A549 (cell line): ENCODE results near the gene ALDH4A1. TPM values are rescaled to one million over a fixed set of nuclear protein-coding genes. Genes with fewer than 3 reads are reported as not detected.

Source experiments
- ATAC-seq, 2 experiments: fragments of 200-7000 bp in 1 of 2; fragments of >200 bp in 1 of 2; cut with Nextera tagmentation in 1 of 2; cut with Tn5 transposase in 1 of 2; 3 replicates each; pipeline versions ENCODE4 v1.8.0 to v1.9.1; 2018 to 2020; ENCODE audit warnings: mild to moderate bottlenecking in 1 of 2, moderate library complexity in 1 of 2
- CTCF ChIA-PET: fragments of 300-600 bp; sonication (Branson Sonifier 250); formaldehyde crosslinking; extraction: SDS; loops from one replicate; lab custom pipeline; 2021; ENCODE audit warnings: antibody characterized with exemption, inconsistent platforms; lab: Yijun Ruan, JAX
- POLR2A ChIA-PET: fragments of 350-600 bp; formaldehyde crosslinking; extraction: SDS; loops from one replicate; lab custom pipeline; 2021; ENCODE audit warnings: antibody characterized with exemption, inconsistent platforms; lab: Yijun Ruan, JAX
- DNase-seq, 2 experiments: peaks; one replicate each; pipeline versions ENCODE4 v3.0.0 to v3.0.0-alpha.2; 2011 to 2016; ENCODE audit warnings: low read depth in 1 of 2, low spot score in 1 of 2
- FAIRE-seq: peaks from 2 replicates; lab custom pipeline; 2011; peaks lifted over from hg19 to GRCh38; lab: Jason Lieb, UNC
- H3K27ac ChIP-seq, 2 experiments: fragments of >200 bp; sonication (Bioruptor Twin); formaldehyde crosslinking; 3 replicates each; pipeline ENCODE4 v1.5.1; 2016 to 2017
- H3K4me1 ChIP-seq: fragments of >200 bp; sonication (Bioruptor Twin); formaldehyde crosslinking; 3 replicates; pipeline ENCODE4 v1.6.1; 2016
- H3K4me2 ChIP-seq: fragments of >200 bp; sonication (Bioruptor Twin); formaldehyde crosslinking; 3 replicates; pipeline ENCODE4 v1.6.1; 2016
- H3K4me3 ChIP-seq: fragments of >200 bp; sonication (Bioruptor Twin); formaldehyde crosslinking; 3 replicates; pipeline ENCODE4 v1.5.1; 2016
- H3K9me3 ChIP-seq: fragments of >200 bp; sonication (Bioruptor Twin); formaldehyde crosslinking; 3 replicates; pipeline ENCODE4 v1.6.1; 2016
- ATOH8 ChIP-seq: fragments of 250-450 bp; sonication (Bioruptor Pico); IDR thresholded peaks from 2 replicates; pipeline ENCODE4 v1.5.0; 2020; ENCODE audit warnings: low read depth, mild to moderate bottlenecking, moderate library complexity
- CBX2 ChIP-seq: fragments of 200-600 bp; sonication (generic); IDR thresholded peaks from 2 replicates; pipeline ENCODE4 v1.6.1; 2016; ENCODE audit warnings: low read depth, mild to moderate bottlenecking, borderline replicate concordance
- ELK1 ChIP-seq: fragments of 150-350 bp; IDR thresholded peaks from 2 replicates; pipeline ENCODE4 v1.6.1; 2014; ENCODE audit warnings: low read depth, mild to moderate bottlenecking, low read length
- EP300 ChIP-seq, 2 experiments: fragments of >200 bp; sonication (Bioruptor Twin); formaldehyde crosslinking; IDR thresholded peaks; 2 replicates in 1 of 2; 3 replicates in 1 of 2; pipeline ENCODE4 v1.6.1; 2016 to 2017
- HEYL ChIP-seq: fragments of 250-450 bp; sonication (Bioruptor Pico); IDR thresholded peaks from 2 replicates; pipeline ENCODE4 v1.8.0; 2021; ENCODE audit warnings: mild to moderate bottlenecking, moderate library complexity
- JUN ChIP-seq, 2 experiments: fragments of >200 bp; sonication (Bioruptor Twin); formaldehyde crosslinking; IDR thresholded peaks; 2 replicates in 1 of 2; 3 replicates in 1 of 2; pipeline ENCODE4 v1.6.1; 2016 to 2017
- JUNB ChIP-seq: fragments of >200 bp; sonication (Bioruptor Twin); formaldehyde crosslinking; IDR thresholded peaks from 2 replicates; pipeline ENCODE4 v1.6.1; 2016
- KDM1A ChIP-seq: fragments of 200-600 bp; sonication (generic); IDR thresholded peaks from 2 replicates; pipeline ENCODE4 v1.6.1; 2016; ENCODE audit warnings: low read depth, mild to moderate bottlenecking
- KDM5A ChIP-seq: fragments of 200-600 bp; sonication (generic); IDR thresholded peaks from 2 replicates; pipeline ENCODE4 v1.6.1; 2016; ENCODE audit warnings: antibody characterized with exemption, mild to moderate bottlenecking
- NFE2L2 ChIP-seq: fragments of 150-350 bp; conservative IDR thresholded peaks from 2 replicates; pipeline ENCODE4 v1.6.1; 2014; ENCODE audit warnings: low read length
- POLR2A ChIP-seq: IDR thresholded peaks from 2 replicates; pipeline ENCODE4 v1.6.1; 2012; ENCODE audit warnings: mild to moderate bottlenecking, low read length
- RARB ChIP-seq: fragments of 250-450 bp; sonication (Bioruptor Pico); IDR thresholded peaks from 2 replicates; pipeline ENCODE4 v1.8.0; 2021; ENCODE audit warnings: mild to moderate bottlenecking, moderate library complexity
- TP53 ChIP-seq: fragments of 250-450 bp; sonication (Bioruptor Pico); IDR thresholded peaks from 2 replicates; pipeline ENCODE4 v1.5.0; 2021; ENCODE audit warnings: mild to moderate bottlenecking, moderate library complexity
- ZC3H11A ChIP-seq: fragments of 450-650 bp; IDR thresholded peaks from 2 replicates; pipeline ENCODE4 v1.6.1; 2014; ENCODE audit warnings: antibody characterized with exemption, mild to moderate bottlenecking
- ZFP36 ChIP-seq: fragments of 450-650 bp; IDR thresholded peaks from 2 replicates; pipeline ENCODE4 v1.6.1; 2014; ENCODE audit warnings: borderline replicate concordance; ENCODE audit not compliant: partially characterized antibody
- WGBS: methylation state at CpG from one replicate; pipeline ENCODE4 v1.1.6; 2017; ENCODE audit errors: missing lambda C conversion rate; 5-methylcytosine and 5-hydroxymethylcytosine counted together
- polyA plus RNA-seq, 4 experiments: library from polyadenylated mRNA; depleted of rRNA in 3 of 4; stranded (reverse); fragments of >200 nt; fragmentation: RNase III in 1 of 4; extraction: RNeasy Plus Mini Kit Qiagen cat#74134 plus additional on column Dnase treatment in 1 of 4; gene quantifications; 2 replicates in 3 of 4; 3 replicates in 1 of 4; pipeline ENCODE4 v1.2.3, GENCODE V29; 2011 to 2017
- TF ChIP-seq, protein P1 (sequence below): fragments of 200-600 bp; sonication (generic); IDR thresholded peaks from 2 replicates; pipeline ENCODE4 v1.6.1; 2016; ENCODE audit warnings: antibody characterized with exemption, mild to moderate bottlenecking, moderate library complexity

The ALDH4A1 gene
- polyA plus RNA-seq, 2 of the 4 experiments (the other 2 are of a cell fraction) = 9.4 to 15.4 TPM

- Histone ChIP-seq H3K9me3 (no peaks in the 10 kb centered on the region), H3K4me1 (peaks cover 83% of the 10 kb centered on the region), H3K4me2 (peak overlapping the region; percentile 38), H3K27ac (peak overlapping the region; percentile 53 to 75; a peak in 5 of 6 replicates), H3K4me3 (no peak overlapping the region)
- CTCF ChIA-PET = interaction anchor here (1.2 to 4.4 kb wide), 5 partner anchors 10 to 150 kb away, joined by 3 to 23 read pairs (median 7); no protein-coding TSS in a partner anchor
- DNase-seq (no peak), FAIRE-seq (no peak), ATAC-seq (no peak)
- TF ChIP-seq ZC3H11A = no peak
- no peak for TF ChIP-seq KDM5A
- no peak for TF ChIP-seq TP53 (CRISPR knock-in tag)
- no peak for TF ChIP-seq ZFP36
- no peak for TF ChIP-seq CBX2
- no peak for TF ChIP-seq HEYL
- no peak for TF ChIP-seq KDM1A
- no peak for TF ChIP-seq ELK1
- TF ChIP-seq JUNB = no peak
- TF ChIP-seq ATOH8 (CRISPR knock-in tag) = no peak
- TF ChIP-seq RARB = no peak
- no peak for TF ChIP-seq EP300 (IDR thresholded peaks at IDR 0.05)
- WGBS = 89% methylated on average over 14 of the region's 14 CpGs
- POLR2A ChIA-PET = no interaction called here
These were observed 43.1 kb upstream of the ALDH4A1 start for GRCh38 chr1:18945401-18945849.

DNA sequence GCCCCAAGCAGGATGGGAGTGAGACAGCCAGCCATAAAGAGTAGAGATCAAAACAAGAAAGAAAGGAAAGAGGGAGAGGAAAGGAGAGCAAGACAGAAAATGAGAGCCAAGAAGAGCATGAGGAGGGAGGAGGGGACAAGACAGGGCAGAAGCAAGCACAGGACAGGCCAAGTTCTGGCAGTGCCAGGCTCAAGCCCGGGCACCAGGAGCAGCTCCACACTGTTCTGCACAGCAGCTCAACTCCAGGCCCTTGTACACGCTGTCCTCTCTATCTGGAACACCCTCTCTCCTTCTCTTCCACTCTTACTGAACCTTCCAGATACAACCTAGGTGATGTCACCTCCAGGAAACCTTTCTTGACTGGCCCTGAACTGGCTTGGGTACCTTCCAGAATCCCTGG is 42.5 kb upstream of the ALDH4A1 start:
- POLR2A ChIA-PET = no interaction called here
- WGBS = 87% methylated on average over 2 of the region's 2 CpGs
- FAIRE-seq (no peak), DNase-seq (no peak), ATAC-seq (no peak)
- H3K27ac ChIP-seq = peak overlapping the region; percentile 53 to 75; a peak in 4 of 6 replicates
- H3K4me2 ChIP-seq = peak overlapping the region; percentile 38
- H3K9me3 ChIP-seq = no peaks in the 10 kb centered on the region
- CTCF ChIA-PET = interaction anchor here (1.2 to 4.4 kb wide), 5 partner anchors 11 to 150 kb away, joined by 3 to 23 read pairs (median 7); no protein-coding TSS in a partner anchor
- no peak for TF ChIP-seq POLR2A
- TF ChIP-seq, protein P1, sequence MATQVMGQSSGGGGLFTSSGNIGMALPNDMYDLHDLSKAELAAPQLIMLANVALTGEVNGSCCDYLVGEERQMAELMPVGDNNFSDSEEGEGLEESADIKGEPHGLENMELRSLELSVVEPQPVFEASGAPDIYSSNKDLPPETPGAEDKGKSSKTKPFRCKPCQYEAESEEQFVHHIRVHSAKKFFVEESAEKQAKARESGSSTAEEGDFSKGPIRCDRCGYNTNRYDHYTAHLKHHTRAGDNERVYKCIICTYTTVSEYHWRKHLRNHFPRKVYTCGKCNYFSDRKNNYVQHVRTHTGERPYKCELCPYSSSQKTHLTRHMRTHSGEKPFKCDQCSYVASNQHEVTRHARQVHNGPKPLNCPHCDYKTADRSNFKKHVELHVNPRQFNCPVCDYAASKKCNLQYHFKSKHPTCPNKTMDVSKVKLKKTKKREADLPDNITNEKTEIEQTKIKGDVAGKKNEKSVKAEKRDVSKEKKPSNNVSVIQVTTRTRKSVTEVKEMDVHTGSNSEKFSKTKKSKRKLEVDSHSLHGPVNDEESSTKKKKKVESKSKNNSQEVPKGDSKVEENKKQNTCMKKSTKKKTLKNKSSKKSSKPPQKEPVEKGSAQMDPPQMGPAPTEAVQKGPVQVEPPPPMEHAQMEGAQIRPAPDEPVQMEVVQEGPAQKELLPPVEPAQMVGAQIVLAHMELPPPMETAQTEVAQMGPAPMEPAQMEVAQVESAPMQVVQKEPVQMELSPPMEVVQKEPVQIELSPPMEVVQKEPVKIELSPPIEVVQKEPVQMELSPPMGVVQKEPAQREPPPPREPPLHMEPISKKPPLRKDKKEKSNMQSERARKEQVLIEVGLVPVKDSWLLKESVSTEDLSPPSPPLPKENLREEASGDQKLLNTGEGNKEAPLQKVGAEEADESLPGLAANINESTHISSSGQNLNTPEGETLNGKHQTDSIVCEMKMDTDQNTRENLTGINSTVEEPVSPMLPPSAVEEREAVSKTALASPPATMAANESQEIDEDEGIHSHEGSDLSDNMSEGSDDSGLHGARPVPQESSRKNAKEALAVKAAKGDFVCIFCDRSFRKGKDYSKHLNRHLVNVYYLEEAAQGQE = no peak
- TF ChIP-seq NFE2L2 = no peak
- no peak for TF ChIP-seq KDM1A
- no peak overlapping the region for H3K4me3 ChIP-seq
- H3K4me1 ChIP-seq = peaks cover 83% of the 10 kb centered on the region

- DNase-seq (no peak), FAIRE-seq (no peak), ATAC-seq (no peak)
- ChIA-PET POLR2A (no interaction called here), CTCF (interaction anchor here (1.2 to 4.4 kb wide), 5 partner anchors 12 to 151 kb away, joined by 3 to 23 read pairs (median 7); no protein-coding TSS in a partner anchor)
- no peak overlapping the region for H3K4me2 ChIP-seq
- no peak overlapping the region for H3K4me3 ChIP-seq
- WGBS = 86% methylated on average over 9 of the region's 9 CpGs
- peak overlapping the region; percentile 53 to 75; a peak in 4 of 6 replicates for H3K27ac ChIP-seq
- no peaks in the 10 kb centered on the region for H3K9me3 ChIP-seq
- TF ChIP-seq JUN (IDR thresholded peaks at IDR 0.05) (no peak), KDM1A (peak; percentile 82)
- peaks cover 83% of the 10 kb centered on the region for H3K4me1 ChIP-seq
These were observed 41.7 kb upstream of the ALDH4A1 start for GRCh38 chr1:18943914-18944572.
